ENCODE measurements around the gene UBE2QL1. TPM values are rescaled to one million over a fixed set of nuclear protein-coding genes. Genes with fewer than 3 reads are reported as not detected.

Gene UBE2QL1
- 1 to 10 TPM in 2 of 3 donors, under 1 TPM in 1; 0.67 to 1.1 (median 1.0) TPM for polyA plus RNA-seq (ENCODE audit: insufficient read length in 3 of 3)

GRCh38 chr5:6448622-6449464 lies at the start of gene UBE2QL1:
UBE2QL1 (plus strand) TSS chr5:6448859; CDS start chr5:6448894, 35 bp downstream.
- DNase-seq (ENCODE audit: low read depth in 3 of 3, low spot score in 2 of 3), result peak in 1 of 3 donors; percentile 8

- no peak for DNase-seq (ENCODE audit: low read depth in 3 of 3, low spot score in 2 of 3)
Measured at GRCh38 chr5:6399980-6400910, 48.4 kb upstream of the UBE2QL1 start.

GRCh38 chr5:6401410-6401809 lies 47.2 kb upstream of the UBE2QL1 start:
- DNase-seq (ENCODE audit: low read depth in 3 of 3, low spot score in 2 of 3), result no peak

GRCh38 chr5:6402939-6403338 lies 45.7 kb upstream of the UBE2QL1 start:
- no peak for DNase-seq (ENCODE audit: low read depth in 3 of 3, low spot score in 2 of 3)

GRCh38 chr5:6403416-6403815 lies 45.2 kb upstream of the UBE2QL1 start:
- no peak for DNase-seq (ENCODE audit: low read depth in 3 of 3, low spot score in 2 of 3)

- DNase-seq (ENCODE audit: low read depth in 3 of 3, low spot score in 2 of 3), result no peak
Measured at GRCh38 chr5:6404129-6404528, 44.5 kb upstream of the UBE2QL1 start.

- no peak for DNase-seq (ENCODE audit: low read depth in 3 of 3, low spot score in 2 of 3)
Measured at GRCh38 chr5:6405591-6405990, 43.1 kb upstream of the UBE2QL1 start.

- no peak for DNase-seq (ENCODE audit: low read depth in 3 of 3, low spot score in 2 of 3)
Measured at GRCh38 chr5:6407558-6408259, 41.0 kb upstream of the UBE2QL1 start.

- no peak for DNase-seq (ENCODE audit: low read depth in 3 of 3, low spot score in 2 of 3)
Measured at GRCh38 chr5:6408260-6408596, 40.4 kb upstream of the UBE2QL1 start.

GRCh38 chr5:6408627-6409446 lies 39.8 kb upstream of the UBE2QL1 start:
- DNase-seq (ENCODE audit: low read depth in 3 of 3, low spot score in 2 of 3), result no peak

GRCh38 chr5:6410421-6410820 lies 38.2 kb upstream of the UBE2QL1 start:
- DNase-seq (ENCODE audit: low read depth in 3 of 3, low spot score in 2 of 3), result no peak

- no peak for DNase-seq (ENCODE audit: low read depth in 3 of 3, low spot score in 2 of 3)
Measured at GRCh38 chr5:6411141-6411540, 37.5 kb upstream of the UBE2QL1 start.

GRCh38 chr5:6412811-6413210 lies 35.8 kb upstream of the UBE2QL1 start:
- no peak for DNase-seq (ENCODE audit: low read depth in 3 of 3, low spot score in 2 of 3)

GRCh38 chr5:6417657-6418056 lies 31.0 kb upstream of the UBE2QL1 start:
- DNase-seq (ENCODE audit: low read depth in 3 of 3, low spot score in 2 of 3), result no peak

GRCh38 chr5:6418679-6419276 lies 29.9 kb upstream of the UBE2QL1 start:
- no peak for DNase-seq (ENCODE audit: low read depth in 3 of 3, low spot score in 2 of 3)

- DNase-seq (ENCODE audit: low read depth in 3 of 3, low spot score in 2 of 3), result no peak
Measured at GRCh38 chr5:6419340-6419852, 29.3 kb upstream of the UBE2QL1 start.

- no peak for DNase-seq (ENCODE audit: low read depth in 3 of 3, low spot score in 2 of 3)
Measured at GRCh38 chr5:6423327-6424109, 25.1 kb upstream of the UBE2QL1 start.

GRCh38 chr5:6424110-6424659 lies 24.5 kb upstream of the UBE2QL1 start:
- no peak for DNase-seq (ENCODE audit: low read depth in 3 of 3, low spot score in 2 of 3)
